PFSK-1 (cell line): Measurements from ENCODE around the gene TMEM229A.

Experiments
- POLR2AphosphoS5 ChIP-seq: IDR thresholded peaks from 2 replicates; pipeline ENCODE4 v1.6.1; 2012; ENCODE audit warnings: low read depth, mild to moderate bottlenecking, control low read depth, low read length, moderate library complexity
- REST ChIP-seq, 2 experiments: IDR thresholded peaks; 2 replicates each; pipeline versions ENCODE4 v1.6.1 to v1.8.0; 2011 to 2012; ENCODE audit warnings: low read depth in 2 of 2, low read length in 2 of 2, control low read depth in 1 of 2, inconsistent platforms in 1 of 2, mild to moderate bottlenecking in 1 of 2, moderate library complexity in 1 of 2; ENCODE audit not compliant: insufficient read depth in 1 of 2

- TF ChIP-seq POLR2AphosphoS5 (no peak), REST (IDR thresholded peaks at IDR 0.05; ENCODE audit: insufficient read depth in 1 of 2, low read depth in 2 of 2, low read length in 2 of 2) (no peak)
Observed at GRCh38 chr7:124076841-124077240, 44.0 kb upstream of the TMEM229A start.
